HG02798 (cell line): ENCODE measurements around the gene EPC2.

ENCODE experiments used
- ATAC-seq: cut with Tn5 transposase; IDR thresholded peaks from one replicate; pipeline ENCODE4 v1.9.1; 2021; ENCODE audit warnings: mild to moderate bottlenecking; ENCODE audit not compliant: unreplicated experiment, poor library complexity

The EPC2 gene

DNA sequence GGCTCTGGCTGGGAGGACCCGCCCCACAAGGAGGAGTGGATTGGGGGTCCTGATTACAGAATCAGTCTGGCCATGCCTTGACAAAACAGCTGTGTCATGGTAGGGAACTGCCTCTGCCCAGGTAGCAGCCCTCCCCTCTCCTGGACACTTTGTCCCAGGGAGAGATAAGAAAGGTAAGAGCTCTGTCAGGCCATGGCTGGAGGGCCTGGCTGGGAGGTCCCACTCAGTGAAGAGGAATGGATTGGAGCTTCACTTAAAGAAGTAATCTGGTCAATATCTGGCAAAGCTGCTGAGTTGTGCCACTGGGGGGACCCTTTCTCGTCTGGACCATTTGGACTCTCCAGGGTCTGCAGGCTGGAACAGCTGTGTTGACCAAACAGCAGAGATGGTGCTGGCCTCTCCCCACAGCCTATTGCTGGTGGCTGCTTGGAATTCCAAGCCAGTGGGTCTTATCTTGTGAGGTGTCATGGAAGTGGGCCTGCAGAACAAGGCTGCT is 75.4 kb downstream of the EPC2 start:
- ATAC-seq: no peak

- ATAC-seq: no peak
Observed at GRCh38 chr2:148720501-148721001, 76.0 kb downstream of the EPC2 start.

DNA sequence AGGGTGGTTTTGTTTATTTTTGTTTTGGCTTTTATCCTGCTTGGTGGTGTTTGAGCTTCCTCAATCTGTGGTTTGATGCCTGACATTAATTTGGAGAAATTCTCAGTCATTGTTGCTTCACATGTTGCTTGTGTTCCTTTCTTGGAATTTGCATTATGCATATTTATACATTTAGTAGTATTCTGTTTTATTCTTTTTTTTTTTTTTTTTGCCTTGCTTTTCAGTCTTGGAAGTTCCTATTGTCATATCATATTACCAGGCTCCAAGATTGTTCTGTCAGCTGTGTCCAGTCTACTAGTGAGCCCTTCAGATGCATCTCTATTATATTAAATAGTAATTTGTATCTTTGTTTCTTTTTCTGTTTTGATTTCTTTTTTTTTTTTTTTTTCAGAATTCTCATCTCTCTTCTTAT is 77.0 kb downstream of the EPC2 start:
- no peak for ATAC-seq

DNA sequence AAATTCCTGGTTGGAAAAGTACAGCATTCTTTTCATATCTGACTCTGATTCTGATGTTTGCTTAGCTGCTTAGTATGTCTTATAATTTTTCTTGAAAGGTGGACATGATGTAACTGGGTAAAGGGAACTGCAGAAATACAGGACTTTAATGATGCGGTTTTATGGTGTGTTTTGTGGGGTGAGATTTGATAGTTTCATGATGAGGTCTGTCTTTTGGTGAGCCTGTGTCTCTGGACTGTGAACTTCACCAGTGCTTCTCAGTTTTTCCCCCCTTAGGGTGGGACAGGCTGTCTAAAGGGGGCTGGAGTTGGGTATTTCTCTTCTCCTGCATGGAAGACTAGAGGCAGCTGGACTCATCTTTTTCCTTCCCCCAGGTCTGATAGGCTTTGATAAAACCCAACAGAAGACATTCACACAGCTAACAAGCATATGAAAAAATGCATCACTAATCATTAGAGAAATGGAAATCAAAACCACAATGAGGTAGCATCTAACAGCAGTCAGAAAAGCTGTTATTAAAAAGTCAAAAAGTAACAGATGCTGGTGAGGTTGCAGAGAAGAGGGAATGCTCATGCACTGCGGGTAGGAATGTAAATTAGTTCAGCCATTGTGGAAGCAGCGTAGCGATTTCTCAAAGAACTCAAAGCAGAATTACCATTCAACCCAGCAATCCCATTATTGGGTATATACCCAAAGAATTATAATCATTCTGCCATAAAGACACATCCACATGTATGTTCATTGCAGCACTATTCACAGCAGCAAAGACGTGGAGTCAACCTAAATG is 77.6 kb downstream of the EPC2 start:
- no peak for ATAC-seq

DNA sequence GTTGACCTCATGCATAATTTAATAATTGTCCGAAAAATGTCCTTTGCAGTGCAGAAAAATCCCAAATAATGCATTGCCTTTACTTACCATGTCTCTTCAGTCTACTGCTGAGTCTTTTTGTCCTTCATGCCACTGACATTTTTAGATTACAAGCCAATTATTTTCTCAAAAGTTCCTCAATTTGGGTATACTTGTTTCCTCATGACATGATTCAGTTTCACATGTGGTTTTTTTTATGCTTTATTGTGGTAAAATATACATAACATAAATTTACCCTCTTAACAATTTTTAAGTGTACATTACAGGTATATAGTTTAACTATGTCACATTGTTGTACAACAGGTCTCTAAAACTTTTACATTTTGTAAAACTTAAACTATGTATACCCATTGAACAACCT is 81.0 kb downstream of the EPC2 start:
- ATAC-seq: no peak

DNA sequence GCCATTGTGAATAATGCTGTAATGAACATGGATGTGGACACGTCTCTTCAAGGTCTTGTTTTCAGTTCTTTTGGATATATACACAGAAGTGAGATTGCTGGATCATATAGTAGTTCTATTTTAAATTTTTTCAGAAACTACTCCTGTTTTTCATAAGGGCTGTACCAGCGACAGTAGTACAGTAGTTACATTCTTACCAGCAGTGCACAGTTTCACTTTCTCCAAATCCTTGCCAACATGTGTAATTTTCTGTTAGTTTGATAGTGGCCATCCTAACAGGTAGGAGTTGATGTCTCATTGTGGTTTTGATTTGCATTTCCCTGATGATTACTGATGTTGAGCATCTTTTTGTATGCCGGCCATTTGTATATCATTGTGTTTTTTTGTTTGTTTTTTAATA is 81.7 kb downstream of the EPC2 start:
- peak; percentile 75 for ATAC-seq

DNA sequence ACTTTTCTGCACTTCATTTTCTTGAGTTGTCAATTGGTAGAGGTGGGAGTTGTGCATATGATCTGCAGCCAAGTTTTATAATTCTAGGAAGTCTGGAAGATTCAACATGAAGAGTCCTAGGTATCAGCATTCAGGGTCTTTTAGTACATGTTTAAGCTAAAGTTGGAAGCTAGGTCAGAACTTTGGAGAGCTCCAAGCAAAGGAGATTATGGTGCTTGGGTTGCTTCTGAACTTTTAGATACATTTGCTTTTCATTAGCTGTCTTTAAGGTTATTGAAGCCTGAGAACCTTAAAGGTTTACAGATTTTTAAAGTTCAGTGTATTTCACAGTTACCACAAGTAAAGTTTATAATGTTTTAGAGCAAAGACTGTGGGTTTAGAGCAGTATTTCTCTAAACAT is 85.5 kb downstream of the EPC2 start:
- ATAC-seq: no peak

GRCh38 chr2:148737742-148738141 is 93.2 kb downstream of the EPC2 start:
- no peak for ATAC-seq

DNA sequence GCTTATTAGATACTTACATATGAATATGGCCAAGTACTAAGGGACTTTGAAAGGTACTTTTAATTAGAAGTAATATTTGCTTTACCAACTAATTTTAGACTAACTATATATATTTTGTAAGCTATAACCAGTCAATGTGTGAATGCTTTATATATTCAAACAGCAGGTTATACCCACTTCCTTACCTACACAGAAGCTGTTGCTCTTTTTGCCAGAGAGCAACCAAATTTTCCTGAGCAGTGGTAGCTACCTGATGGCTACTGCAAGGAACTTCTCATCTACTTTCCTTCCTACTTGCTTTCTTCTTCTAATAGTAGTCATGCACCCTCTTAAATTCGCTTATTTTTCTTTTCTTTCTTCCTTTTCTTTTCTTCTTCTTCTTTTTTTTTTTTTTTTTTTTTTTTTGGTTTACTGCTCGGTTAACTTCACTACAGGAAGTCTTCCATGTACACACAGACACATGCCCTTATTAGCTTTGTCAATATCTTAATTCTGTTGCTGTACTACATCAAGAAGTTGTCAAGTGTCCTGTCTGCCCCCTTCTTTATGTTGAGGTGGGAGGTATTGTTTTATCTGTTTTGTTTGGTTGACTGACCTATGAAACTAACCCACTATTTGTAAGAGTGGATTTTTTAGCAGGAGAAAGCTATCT is 95.0 kb downstream of the EPC2 start:
- ATAC-seq: no peak

GRCh38 chr2:148742373-148742772 is 97.8 kb downstream of the EPC2 start:
- ATAC-seq: no peak

DNA sequence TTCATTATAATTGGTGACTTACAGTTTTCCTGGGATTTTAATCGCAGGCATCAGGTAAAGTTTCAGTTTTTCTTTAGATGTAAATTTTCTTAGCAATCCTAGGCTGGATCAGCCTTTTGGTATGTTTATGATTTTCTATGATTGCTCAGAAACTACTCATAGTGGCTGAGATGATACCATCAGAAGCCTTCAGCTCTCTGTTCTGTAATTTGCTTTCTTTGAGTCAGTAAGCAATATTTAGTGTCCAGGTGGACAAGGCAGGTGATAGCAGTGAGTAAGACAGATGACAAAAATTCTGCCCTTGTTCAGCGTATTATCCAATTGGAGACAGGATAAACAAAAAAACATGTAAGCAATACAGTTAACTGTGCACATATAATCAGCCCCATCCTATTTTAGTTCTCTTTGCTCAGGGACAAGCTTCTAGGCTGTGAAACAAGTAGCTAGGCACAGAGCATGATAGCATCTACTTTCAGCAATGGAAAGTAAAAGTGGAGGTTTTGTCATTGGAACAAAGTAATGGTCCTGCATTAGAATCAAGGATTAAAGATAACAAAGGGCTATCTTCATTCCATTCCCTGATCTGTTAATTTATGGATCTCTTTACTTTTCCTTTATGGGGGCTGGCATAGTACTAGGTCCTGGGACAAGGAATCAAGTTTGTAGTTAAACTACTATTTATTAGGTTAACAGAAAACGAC is 100.8 kb downstream of the EPC2 start:
- ATAC-seq: no peak

DNA sequence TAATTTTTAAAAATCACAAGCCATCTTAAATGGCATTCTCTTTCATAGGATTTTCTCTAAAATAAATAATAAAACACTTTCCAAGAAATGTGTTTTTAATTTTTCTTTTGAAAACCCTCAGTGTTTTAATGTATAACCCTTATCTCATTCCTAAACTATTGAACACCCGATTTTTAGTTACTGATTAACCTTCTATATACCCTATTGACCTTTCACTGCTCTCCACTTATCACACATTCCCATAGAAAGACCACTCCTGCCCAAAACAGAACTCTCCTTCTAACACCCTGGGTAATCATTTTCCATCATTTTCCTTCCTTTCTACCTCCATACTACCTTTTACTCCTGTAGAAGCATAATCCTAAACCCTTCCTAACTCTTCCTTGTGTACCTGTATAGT is 102.4 kb downstream of the EPC2 start:
- ATAC-seq: no peak

GRCh38 chr2:148751907-148752306 is 107.4 kb downstream of the EPC2 start:
- ATAC-seq: no peak

DNA sequence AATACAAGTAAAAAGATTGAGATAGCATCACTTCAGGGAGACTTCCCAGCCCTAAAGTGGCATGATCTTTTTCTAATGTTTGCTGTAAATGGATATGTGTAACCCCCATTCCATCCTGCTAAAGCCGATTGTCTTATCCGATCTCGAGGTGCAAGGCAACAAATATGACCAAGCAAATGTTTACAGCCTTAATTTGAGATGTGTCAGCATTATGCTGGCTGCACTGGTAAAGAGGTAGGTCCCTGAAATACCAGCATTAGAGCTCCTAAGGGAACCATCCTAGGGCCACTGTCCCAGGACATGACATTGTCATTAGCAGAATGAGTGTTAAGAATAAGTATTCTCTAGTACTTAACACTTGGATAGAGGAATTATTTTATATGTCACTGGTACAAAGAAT is 108.4 kb downstream of the EPC2 start:
- ATAC-seq: no peak

- ATAC-seq: no peak
Observed at GRCh38 chr2:148754864-148755263, 110.3 kb downstream of the EPC2 start.

- ATAC-seq: no peak
Observed at GRCh38 chr2:148756292-148756975, 111.9 kb downstream of the EPC2 start.

- no peak for ATAC-seq
Observed at GRCh38 chr2:148764815-148765214, 120.3 kb downstream of the EPC2 start.

- ATAC-seq: no peak
Observed at GRCh38 chr2:148770047-148770446, 125.5 kb downstream of the EPC2 start.

- ATAC-seq: no peak
Observed at GRCh38 chr2:148781544-148781943, 137.0 kb downstream of the EPC2 start.

GRCh38 chr2:148789059-148789458 is 144.5 kb downstream of the EPC2 start:
- ATAC-seq: no peak
